COR-L47 (cell line): Measurements from ENCODE around the gene RAB3A.

Source experiments
- DNase-seq: peaks from one replicate; lab custom pipeline; 2025; lab: John Stamatoyannopoulos, UW

RAB3A gene

DNA sequence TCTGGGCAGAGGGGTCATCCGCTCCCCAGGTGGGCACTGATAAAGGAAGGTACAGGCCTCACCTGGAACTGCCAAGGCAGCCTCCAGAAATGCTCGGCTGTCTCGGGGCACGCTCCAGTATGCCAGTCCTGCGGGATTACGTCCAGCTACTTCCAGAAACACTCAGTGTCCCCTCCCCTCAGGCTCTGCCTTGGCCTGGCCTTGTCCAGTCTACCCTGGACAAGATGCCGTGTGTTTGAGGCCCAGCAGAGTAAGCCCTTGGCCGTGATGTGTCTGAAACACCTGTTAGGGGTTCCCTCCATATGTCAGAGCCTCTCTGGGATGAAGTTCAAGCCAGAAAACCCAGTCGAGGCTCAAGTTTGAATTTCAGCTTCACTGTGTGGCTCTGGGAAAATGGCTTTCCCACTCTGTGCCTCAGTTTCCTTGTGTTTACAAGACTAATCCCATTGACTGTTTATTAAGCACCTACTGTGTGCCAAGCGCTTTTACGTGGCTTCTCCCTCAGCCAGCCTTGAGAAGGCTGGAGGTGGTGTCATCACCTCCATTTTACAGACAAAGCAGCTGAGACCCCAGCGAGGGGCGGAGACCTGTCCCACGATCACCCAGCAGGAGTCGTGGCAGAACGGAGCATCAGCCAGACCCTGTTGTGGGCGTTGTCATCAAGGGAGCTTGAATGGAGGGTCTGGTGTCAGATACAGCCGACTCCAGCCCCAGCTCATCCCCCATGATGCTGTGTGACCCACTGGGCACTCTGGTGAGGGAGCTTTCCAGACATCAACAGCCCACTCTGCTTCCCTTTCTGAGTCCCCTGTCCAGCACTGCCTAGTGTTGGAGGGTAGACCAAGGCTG lies 52.8 kb downstream of the RAB3A start:
- DNase-seq = no peak

DNA sequence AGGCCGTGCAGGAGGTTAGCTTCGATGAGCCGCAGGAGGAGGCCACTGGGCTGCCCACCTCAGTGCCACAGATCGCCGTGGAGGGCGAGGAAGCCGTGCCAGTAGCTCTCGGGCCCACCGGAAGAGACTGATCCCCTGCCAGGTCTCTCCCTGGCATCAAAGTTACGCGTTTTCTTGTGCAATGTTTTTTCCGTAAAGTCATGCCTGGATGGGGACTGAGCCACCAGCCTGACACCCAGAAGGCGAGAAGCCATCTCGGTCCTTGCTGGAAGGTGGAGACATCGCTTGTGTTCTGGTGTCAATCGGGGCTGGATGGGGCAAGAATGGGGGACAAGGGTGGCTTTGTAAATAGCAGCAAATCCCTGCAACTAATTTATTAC lies 54.3 kb downstream of the RAB3A start:
- DNase-seq = no peak

- DNase-seq = no peak
Measured at GRCh38 chr19:18147396-18147795, 56.4 kb downstream of the RAB3A start.
